Measurements from ENCODE around the gene ZNF565.
"Not testable (repeated sequence)": the region's sequence is repeated elsewhere in the genome, so short reads cannot be mapped to it uniquely, and the experiment has no call there.

ZNF565 gene

GRCh38 chr19:36210497-36210896 is 4.0 kb downstream of the ZNF565 start:
- no peak for DNase-seq

GRCh38 chr19:36209372-36209771 is 5.1 kb downstream of the ZNF565 start:
- no peak for DNase-seq

- no peak for DNase-seq
Observed at GRCh38 chr19:36207605-36208252, 6.7 kb downstream of the ZNF565 start.

GRCh38 chr19:36203293-36203692 is 11.2 kb downstream of the ZNF565 start:
- DNase-seq, result no peak

DNA sequence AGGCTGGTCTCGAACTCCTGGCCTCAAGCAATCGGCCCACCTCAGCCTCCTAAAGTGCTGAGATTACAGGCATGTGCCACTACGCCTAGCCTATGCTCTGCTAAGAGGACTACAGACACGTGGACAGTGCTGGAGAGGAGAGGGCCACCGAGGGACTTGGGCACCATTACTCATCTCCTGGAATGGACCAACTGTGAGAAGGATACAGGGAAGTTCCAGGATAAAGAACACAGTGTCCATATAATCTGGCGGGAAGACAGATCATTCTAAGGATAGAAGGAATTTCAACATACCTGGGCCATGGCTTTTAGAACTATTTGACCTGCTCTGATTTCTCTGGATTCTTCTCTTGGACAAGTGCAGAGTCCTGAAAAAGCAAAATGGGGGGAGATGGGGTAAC is 12.8 kb downstream of the ZNF565 start:
- DNase-seq, result no peak

DNA sequence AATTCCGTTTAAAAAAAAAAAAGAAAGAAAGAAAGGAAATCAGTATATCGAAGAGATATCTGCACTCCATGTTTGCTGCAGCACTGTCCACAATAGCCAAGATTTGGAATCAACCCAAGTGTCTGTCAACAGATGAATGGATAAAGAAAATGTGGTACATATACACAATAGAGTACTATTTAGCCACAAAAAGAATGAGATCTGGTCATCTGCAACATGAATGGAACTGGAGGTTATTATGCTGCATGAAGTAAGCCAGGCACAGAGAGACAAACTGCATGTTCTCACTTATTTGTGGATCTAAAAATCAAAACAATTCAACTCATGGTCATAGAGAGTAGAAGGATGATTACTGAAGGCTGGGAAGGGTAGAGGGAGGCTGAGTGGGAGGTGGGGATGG is 16.3 kb downstream of the ZNF565 start:
- no peak for DNase-seq

DNA sequence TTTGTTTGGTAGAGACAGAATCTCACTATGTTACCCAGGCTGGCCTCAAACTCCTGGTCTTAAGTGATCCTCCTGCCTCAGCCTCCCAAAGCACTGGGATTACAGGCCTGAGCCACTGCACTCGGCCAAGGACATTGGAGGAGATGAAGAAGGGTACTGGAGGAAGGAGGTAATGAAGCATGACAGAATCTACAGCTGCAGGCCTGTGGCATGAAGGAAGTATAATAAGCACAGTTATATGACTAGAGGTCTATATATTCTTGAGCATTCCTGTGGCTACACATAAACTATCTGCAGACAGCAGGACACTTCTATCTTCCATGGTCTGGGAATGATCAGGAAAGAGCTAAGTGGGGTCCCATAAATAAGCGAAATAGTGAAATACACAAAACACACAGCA is 18.2 kb downstream of the ZNF565 start:
- no peak for DNase-seq

- not testable (repeated sequence) for DNase-seq
Observed at GRCh38 chr19:36186722-36187121, 27.7 kb downstream of the ZNF565 start.

DNA sequence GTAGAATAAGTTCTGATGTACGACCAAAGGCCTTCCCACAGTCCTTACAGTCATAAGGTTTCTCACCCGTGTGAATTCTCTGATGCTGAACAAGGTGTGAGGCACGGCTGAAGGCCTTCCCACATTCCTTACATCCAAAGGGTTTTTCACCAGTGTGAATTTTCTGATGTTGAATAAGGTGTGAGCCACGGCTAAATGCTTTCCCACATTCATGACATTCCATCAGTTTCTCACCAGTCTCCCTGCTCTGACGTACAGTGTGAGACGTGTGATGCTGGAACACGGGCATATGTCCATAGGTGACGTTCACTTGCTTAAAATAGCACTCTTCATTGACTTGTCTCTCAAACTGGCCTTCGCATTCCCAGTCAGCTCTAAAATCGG is 31.2 kb downstream of the ZNF565 start:
- no peak for DNase-seq

GRCh38 chr19:36182612-36183244 is 31.7 kb downstream of the ZNF565 start:
- DNase-seq, result peak; percentile 36

- DNase-seq, result not testable (repeated sequence)
Observed at GRCh38 chr19:36179077-36179476, 35.4 kb downstream of the ZNF565 start.

DNA sequence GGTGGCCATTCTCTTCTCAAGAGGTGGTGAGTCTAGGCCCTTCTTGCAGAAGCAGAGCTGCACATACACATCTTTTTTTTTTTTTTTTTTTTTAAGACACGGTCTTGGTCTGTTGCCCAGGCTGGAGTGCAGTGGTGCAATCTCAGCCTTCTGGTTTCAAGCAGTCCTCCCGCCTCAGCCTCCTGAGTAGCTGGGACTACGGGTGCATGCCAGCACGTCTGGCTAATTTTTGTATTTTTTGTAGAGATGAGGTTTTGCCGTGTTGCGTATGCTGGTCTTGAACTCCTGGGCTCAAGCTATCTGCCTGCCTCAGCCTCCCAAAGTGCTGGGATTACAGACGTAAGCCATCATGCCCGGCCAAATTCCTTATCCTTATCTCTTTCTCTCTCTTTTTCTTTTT is 40.6 kb downstream of the ZNF565 start:
- not testable (repeated sequence) for DNase-seq

DNA sequence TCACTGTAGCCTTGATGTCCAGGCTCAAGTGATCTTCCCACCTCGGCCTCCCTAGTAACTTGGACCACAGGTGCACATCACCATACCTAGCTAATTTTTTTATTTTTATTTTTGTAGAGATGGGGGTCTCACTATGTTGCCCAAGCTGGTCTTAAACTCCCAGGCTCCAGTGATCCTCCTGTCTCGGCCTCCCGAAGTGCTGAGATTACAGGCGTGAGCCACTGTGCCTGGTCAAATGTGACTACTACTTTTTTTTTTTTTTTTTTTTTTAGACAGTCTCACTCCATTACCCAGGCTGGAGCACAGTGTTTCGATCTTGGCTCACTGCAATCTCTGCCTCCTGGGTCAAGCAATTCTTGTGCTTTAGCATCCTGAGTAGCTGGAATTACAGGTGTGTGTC is 41.6 kb downstream of the ZNF565 start:
- DNase-seq, result no peak

DNA sequence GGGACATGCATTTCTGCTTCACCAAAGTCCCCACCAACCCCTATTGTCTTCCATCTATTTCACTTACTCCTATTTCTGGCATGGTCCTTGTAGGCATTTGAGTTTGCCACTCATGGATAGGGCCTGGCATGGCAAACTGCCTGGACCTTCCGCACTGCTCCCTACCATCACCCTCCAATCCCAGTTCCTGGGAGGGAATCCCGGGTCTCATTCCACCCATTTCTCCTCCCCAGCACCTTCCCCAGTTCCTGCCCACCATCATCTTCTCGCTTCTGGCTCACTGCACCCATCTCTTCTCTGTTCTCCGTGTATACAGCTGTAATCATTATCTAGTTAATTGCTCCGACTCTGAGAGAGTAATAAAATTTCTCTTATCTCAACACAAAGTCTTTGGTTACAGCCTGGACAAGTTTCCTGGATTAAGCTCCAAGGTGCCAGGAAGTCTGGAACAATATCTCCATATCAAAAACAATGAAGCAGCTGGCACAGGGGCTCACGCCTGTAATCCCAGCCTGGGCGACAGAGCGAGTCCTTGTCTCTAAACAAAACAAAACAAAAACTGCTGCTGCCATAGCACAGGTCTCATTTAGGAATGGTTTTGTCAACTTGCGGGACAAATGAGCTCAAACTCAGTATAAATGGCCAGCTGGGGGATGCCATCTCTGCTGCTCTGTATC is 45.2 kb downstream of the ZNF565 start:
- DNase-seq, result no peak

DNA sequence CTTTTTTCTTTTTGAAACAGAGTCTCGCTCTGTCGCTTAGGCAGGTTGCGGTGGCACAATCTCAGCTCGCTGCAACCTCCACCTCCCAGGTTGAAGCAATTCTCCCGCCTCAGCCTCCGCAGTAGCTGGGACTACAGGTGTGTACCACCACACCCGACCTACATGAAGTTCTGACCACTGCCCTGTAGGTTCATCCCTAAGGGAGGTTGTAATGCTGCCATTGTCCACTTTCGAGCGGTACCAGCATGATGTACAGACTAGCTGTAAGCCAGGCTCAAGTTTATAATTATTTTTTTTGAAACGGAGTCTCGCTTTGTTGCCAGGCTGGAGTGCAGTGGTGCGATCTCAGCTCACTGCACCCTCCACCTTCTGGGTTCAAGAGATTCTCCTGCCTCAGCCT is 50.7 kb downstream of the ZNF565 start:
- DNase-seq, result no peak

GRCh38 chr19:36160821-36161596 is 53.5 kb downstream of the ZNF565 start:
- DNase-seq, result no peak

DNA sequence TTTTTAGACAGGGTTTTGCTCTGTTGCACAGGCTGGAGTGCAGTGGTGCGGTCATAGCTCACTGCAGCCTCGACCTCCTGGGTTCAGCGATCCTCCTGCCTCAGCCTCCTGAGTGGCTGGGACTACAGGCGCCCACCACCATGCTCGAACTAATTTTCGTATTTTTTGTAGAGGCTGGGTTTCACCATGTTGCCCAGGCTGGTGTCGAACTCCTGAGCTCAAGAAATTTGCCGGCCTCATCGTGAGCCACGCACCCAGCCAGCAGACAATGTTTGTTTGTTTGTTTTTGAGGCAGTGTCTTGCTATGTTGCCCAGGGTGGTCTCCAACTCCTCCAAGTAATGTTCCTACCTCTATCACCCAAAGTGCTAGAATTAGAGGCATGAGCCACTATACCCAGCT is 61.3 kb downstream of the ZNF565 start:
- DNase-seq, result no peak

DNA sequence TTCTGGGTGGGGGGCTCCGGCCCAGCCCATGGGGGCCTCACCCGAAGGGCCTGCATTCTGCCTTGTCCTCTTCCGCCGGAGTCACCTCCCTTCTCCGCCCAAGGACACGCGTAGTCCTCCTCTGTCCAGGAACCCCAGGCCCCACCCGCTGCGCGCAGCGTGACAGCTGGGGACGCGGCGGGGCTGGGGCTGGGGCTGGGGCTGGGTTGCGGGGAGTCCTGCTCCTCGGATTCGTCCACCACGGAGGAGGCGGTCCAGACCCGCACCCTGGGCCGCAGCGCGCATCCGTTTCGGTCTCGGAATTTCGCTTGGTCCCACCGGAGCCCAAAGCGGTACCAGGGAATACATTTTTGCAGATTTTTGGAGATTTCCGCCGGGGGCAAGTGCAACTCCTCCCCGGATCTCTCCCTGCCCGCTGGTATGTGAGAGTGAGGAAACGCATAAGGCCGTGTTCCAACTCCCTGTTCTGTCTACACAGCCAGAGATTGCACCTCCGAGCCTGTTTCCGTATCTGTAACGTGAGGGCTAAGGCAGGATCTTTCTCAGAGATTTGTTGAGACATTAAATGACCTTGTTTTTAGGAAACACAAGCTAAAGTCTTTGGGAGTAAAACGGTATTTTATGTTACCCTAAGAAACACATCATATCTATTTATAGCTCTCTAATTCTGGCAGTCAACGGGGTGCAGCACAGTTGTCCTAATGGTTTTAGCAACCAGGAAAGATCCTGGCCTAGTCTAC is 61.9 kb downstream of the ZNF565 start, which contains the start of gene COX7A1:
COX7A1 (minus strand) TSS at position 96 of the 740 bp plus-strand sequence; CDS start at position 56, 40 bp downstream.
- no peak for DNase-seq

GRCh38 chr19:36152019-36152351 is 62.5 kb downstream of the ZNF565 start:
- DNase-seq, result no peak

GRCh38 chr19:36151144-36152018 is 63.1 kb downstream of the ZNF565 start:
- no peak for DNase-seq

GRCh38 chr19:36150586-36150985 is 63.9 kb downstream of the ZNF565 start:
- no peak for DNase-seq

All from NCI-H226 (cell line).